RWPE2 (cell line): ENCODE data around the gene DIP2C.
"Not testable (repeated sequence)": the region's sequence is repeated elsewhere in the genome, so short reads cannot be mapped to it uniquely, and the experiment has no call there.

ENCODE experiments used
- ATAC-seq: fragments of 200-7000 bp; cut with Tn5 transposase; 3 replicates; pipeline ENCODE4 v1.9.1; 2021; ENCODE audit warnings: low read depth
- DNase-seq: peaks from one replicate; pipeline ENCODE4 v3.0.0-alpha.2; 2020; ENCODE audit warnings: low spot score
- H3K27ac ChIP-seq: fragments of 450-650 bp; 2 replicates; pipeline ENCODE4 v1.5.1; 2017; ENCODE audit warnings: mild to moderate bottlenecking; ENCODE audit not compliant: poor library complexity, severe bottlenecking
- H3K27me3 ChIP-seq: fragments of 250-450 bp; sonication (Bioruptor Pico); 2 replicates; pipeline ENCODE4 v1.5.1; 2021; ENCODE audit warnings: mild to moderate bottlenecking, moderate library complexity; ENCODE audit not compliant: insufficient read depth, poor library complexity, severe bottlenecking
- H3K36me3 ChIP-seq: fragments of 250-450 bp; sonication (Bioruptor Pico); 2 replicates; pipeline ENCODE4 v1.5.1; 2020; ENCODE audit warnings: low read depth, mild to moderate bottlenecking, moderate library complexity
- H3K4me1 ChIP-seq: fragments of 250-450 bp; sonication (Bioruptor Pico); 2 replicates; pipeline ENCODE4 v1.5.1; 2021; ENCODE audit warnings: mild to moderate bottlenecking, moderate library complexity; ENCODE audit not compliant: insufficient read depth, poor library complexity, severe bottlenecking
- H3K4me3 ChIP-seq: fragments of 250-450 bp; sonication (Bioruptor Pico); 2 replicates; pipeline ENCODE4 v1.5.1; 2021; ENCODE audit warnings: mild to moderate bottlenecking, moderate library complexity; ENCODE audit not compliant: severe bottlenecking
- H3K9me3 ChIP-seq: fragments of 250-450 bp; sonication (Bioruptor Pico); 2 replicates; pipeline ENCODE4 v1.5.1; 2021; ENCODE audit warnings: mild to moderate bottlenecking, moderate library complexity; ENCODE audit not compliant: severe bottlenecking
- CTCF ChIP-seq: fragments of 450-650 bp; IDR thresholded peaks from one replicate; pipeline ENCODE4 v1.5.1; 2017; ENCODE audit warnings: mild to moderate bottlenecking, moderate library complexity; ENCODE audit not compliant: poor library complexity, severe bottlenecking

DIP2C gene

GRCh38 chr10:516764-517163 lies 172.7 kb downstream of the DIP2C start:
- Histone ChIP-seq H3K9me3 (no peaks in the 10 kb centered on the region), H3K27me3 (no peaks in the 10 kb centered on the region), H3K4me3 (no peak overlapping the region), H3K36me3 (no peaks in the 10 kb centered on the region), H3K27ac (no peak overlapping the region), H3K4me1 (peaks cover 9% of the 10 kb centered on the region)
- ATAC-seq (no peak), DNase-seq (no peak)
- no peak for TF ChIP-seq CTCF

GRCh38 chr10:515674-516073 lies 173.8 kb downstream of the DIP2C start:
- ATAC-seq, result no peak
- peaks cover 8% of the 10 kb centered on the region for H3K4me1 ChIP-seq

GRCh38 chr10:514137-514671 lies 175.3 kb downstream of the DIP2C start:
- DNase-seq, result no peak
- Histone ChIP-seq H3K36me3 (no peaks in the 10 kb centered on the region), H3K27ac (no peak overlapping the region), H3K27me3 (no peaks in the 10 kb centered on the region), H3K9me3 (no peaks in the 10 kb centered on the region), H3K4me3 (no peak overlapping the region), H3K4me1 (peaks cover 2% of the 10 kb centered on the region)
- ATAC-seq, result no peak
- no peak for TF ChIP-seq CTCF

More at GRCh38 chr10:515674-516073, 173.8 kb downstream of the DIP2C start:
- Histone ChIP-seq H3K27me3 (no peaks in the 10 kb centered on the region), H3K27ac (no peak overlapping the region), H3K36me3 (no peaks in the 10 kb centered on the region), H3K4me3 (no peak overlapping the region), H3K9me3 (no peaks in the 10 kb centered on the region)
- TF ChIP-seq CTCF, result no peak
- DNase-seq, result no peak

GRCh38 chr10:513393-513792 lies 176.1 kb downstream of the DIP2C start:
- ATAC-seq (no peak), DNase-seq (no peak)
- peaks cover 2% of the 10 kb centered on the region for H3K4me1 ChIP-seq
- H3K27me3 ChIP-seq, result no peaks in the 10 kb centered on the region
- no peaks in the 10 kb centered on the region for H3K36me3 ChIP-seq
- no peak overlapping the region for H3K4me3 ChIP-seq
- H3K9me3 ChIP-seq, result no peaks in the 10 kb centered on the region
- TF ChIP-seq CTCF, result no peak
- H3K27ac ChIP-seq, result no peak overlapping the region

GRCh38 chr10:512661-513060 lies 176.8 kb downstream of the DIP2C start:
- not testable (repeated sequence) for H3K36me3 ChIP-seq, H3K9me3 ChIP-seq, H3K4me3 ChIP-seq, ATAC-seq, H3K4me1 ChIP-seq, H3K27me3 ChIP-seq, DNase-seq, H3K27ac ChIP-seq
